K562 (cell line): Measurements from ENCODE around the gene ST6GAL1.

ENCODE experiments used
- COPS2 ChIP-seq: fragments of 450-650 bp; conservative IDR thresholded peaks from 2 replicates; pipeline ENCODE4 v1.6.1; 2016; ENCODE audit warnings: mild to moderate bottlenecking, moderate library complexity
- EGR1 ChIP-seq: fragments of 450-650 bp; conservative IDR thresholded peaks from 2 replicates; pipeline ENCODE4 v1.6.1; 2017; ENCODE audit warnings: mild to moderate bottlenecking
- FOXK2 ChIP-seq, 2 experiments: fragments of 450-650 bp; IDR thresholded peaks in 1 of 2; conservative IDR thresholded peaks in 1 of 2; 2 replicates each; pipeline ENCODE4 v1.6.1; 2016; ENCODE audit warnings: low read depth in 2 of 2, mild to moderate bottlenecking in 1 of 2
- IRF2 ChIP-seq: sonication (generic); formaldehyde crosslinking; IDR thresholded peaks from 2 replicates; pipeline ENCODE4 v1.8.1; 2022; ENCODE audit warnings: mild to moderate bottlenecking, missing genetic modification reagents
- KLF1 ChIP-seq: fragments of 450-650 bp; IDR thresholded peaks from 2 replicates; pipeline ENCODE4 v1.6.1; 2016; ENCODE audit warnings: missing genetic modification characterization, missing compliant biosample characterization
- LEF1 ChIP-seq: fragments of 450-650 bp; IDR thresholded peaks from 2 replicates; pipeline ENCODE4 v1.6.1; 2016; ENCODE audit warnings: mild to moderate bottlenecking
- MAX ChIP-seq: sonication (generic); formaldehyde crosslinking; IDR thresholded peaks from 2 replicates; pipeline ENCODE4 v1.9.0; 2022; ENCODE audit warnings: mild to moderate bottlenecking, missing genetic modification reagents
- POLR2A ChIP-seq: fragments of 450-650 bp; conservative IDR thresholded peaks from 2 replicates; pipeline ENCODE4 v1.6.1; 2016
- POLR2AphosphoS5 ChIP-seq: IDR thresholded peaks from 2 replicates; pipeline ENCODE4 v1.6.1; 2011; ENCODE audit warnings: mild to moderate bottlenecking, low read depth, low read length, moderate library complexity; ENCODE audit not compliant: control insufficient read depth, insufficient read depth
- SMAD1 ChIP-seq: fragments of 150-350 bp; IDR thresholded peaks from 2 replicates; pipeline ENCODE4 v1.6.1; 2014; ENCODE audit warnings: low read length, low read depth; ENCODE audit not compliant: partially characterized antibody
- SMARCA5 ChIP-seq: fragments of 450-650 bp; IDR thresholded peaks from 2 replicates; pipeline ENCODE4 v1.6.1; 2016
- ZNF174 ChIP-seq: fragments of 250-450 bp; sonication (Bioruptor Pico); IDR thresholded peaks from 2 replicates; pipeline ENCODE4 v1.4.0; 2020; ENCODE audit warnings: mild to moderate bottlenecking
- TF ChIP-seq, protein P1 (sequence below): sonication (generic); formaldehyde crosslinking; IDR thresholded peaks from 2 replicates; pipeline ENCODE4 v1.8.0; 2022; ENCODE audit warnings: mild to moderate bottlenecking, missing genetic modification reagents, borderline replicate concordance

GRCh38 chr3:186902713-186903112, 27.6 kb upstream of the ST6GAL1 start:
- TF ChIP-seq ZNF174 (CRISPR knock-in tag) (no peak), LEF1 (no peak), SMARCA5 (no peak), IRF2 (CRISPR knock-in tag) (no peak), SMAD1 (no peak), POLR2AphosphoS5 (no peak), COPS2 (no peak), KLF1 (tag) (no peak), MAX (CRISPR knock-in tag) (no peak), FOXK2 (conservative IDR thresholded peaks at IDR 0.05 in 1 of 2, IDR thresholded peaks at IDR 0.05 in 1 of 2; ENCODE audit: low read depth in 2 of 2) (no peak), EGR1 (no peak), POLR2A (no peak)
- TF ChIP-seq, protein P1, sequence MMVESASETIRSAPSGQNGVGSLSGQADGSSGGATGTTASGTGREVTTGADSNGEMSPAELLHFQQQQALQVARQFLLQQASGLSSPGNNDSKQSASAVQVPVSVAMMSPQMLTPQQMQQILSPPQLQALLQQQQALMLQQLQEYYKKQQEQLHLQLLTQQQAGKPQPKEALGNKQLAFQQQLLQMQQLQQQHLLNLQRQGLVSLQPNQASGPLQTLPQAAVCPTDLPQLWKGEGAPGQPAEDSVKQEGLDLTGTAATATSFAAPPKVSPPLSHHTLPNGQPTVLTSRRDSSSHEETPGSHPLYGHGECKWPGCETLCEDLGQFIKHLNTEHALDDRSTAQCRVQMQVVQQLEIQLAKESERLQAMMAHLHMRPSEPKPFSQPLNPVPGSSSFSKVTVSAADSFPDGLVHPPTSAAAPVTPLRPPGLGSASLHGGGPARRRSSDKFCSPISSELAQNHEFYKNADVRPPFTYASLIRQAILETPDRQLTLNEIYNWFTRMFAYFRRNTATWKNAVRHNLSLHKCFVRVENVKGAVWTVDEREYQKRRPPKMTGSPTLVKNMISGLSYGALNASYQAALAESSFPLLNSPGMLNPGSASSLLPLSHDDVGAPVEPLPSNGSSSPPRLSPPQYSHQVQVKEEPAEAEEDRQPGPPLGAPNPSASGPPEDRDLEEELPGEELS (CRISPR knock-in tag), result no peak
